Measurements from ENCODE around the gene SORCS3.

SORCS3 gene

DNA sequence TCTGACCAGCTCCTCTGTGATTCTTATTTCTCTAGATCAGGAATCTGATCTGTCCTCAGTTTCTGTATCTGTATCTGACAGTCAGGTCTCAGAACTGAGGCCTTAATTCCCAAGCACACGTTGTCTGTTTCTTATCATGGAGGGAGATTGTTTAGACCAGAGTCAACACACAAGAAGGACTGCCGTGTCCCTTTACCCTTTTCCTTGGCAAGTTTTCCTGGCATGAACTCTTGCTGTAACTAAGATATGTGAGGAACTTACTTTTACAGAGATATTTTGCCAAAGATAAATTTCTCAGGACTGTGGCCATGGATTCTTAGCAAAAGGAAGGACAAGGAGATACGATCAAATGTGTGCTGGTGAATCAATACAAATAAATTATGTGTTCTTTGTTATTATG, 181.0 kb downstream of the SORCS3 start:
- DNase-seq (ENCODE audit: insufficient read length, low spot score) (no peak), FAIRE-seq (no peak)

DNA sequence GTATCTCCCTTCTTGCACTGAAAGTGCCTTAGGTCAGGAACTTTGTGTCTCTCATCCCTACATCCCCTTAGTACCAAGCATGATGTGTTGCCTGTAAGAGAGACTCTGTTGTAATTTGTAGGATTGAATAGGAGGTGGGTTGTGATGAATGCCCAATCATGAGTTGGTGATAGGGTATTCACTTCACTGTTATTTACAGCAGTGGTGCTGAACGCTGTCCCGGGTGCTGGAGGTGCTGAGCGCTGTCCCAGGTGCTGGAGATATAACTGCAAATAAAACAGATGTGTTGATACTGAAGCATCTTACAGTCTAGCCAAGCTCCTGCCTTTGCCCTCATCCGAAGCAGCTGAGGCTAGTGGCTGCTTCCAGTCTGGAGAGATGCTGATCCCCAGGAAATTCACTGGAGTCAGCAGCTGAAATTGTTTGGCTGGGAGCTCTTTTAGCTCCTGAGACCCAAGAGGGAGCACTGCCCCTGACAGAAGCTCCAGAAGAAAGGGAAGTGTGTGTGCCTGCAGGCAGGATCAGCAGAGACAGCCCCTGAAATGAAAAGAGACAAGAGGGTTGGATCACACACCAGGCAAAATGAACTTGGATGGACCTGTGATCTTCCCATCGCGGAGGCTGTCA, 183.4 kb downstream of the SORCS3 start:
- DNase-seq (ENCODE audit: insufficient read length, low spot score) (peak; percentile 6), FAIRE-seq (no peak)

DNA sequence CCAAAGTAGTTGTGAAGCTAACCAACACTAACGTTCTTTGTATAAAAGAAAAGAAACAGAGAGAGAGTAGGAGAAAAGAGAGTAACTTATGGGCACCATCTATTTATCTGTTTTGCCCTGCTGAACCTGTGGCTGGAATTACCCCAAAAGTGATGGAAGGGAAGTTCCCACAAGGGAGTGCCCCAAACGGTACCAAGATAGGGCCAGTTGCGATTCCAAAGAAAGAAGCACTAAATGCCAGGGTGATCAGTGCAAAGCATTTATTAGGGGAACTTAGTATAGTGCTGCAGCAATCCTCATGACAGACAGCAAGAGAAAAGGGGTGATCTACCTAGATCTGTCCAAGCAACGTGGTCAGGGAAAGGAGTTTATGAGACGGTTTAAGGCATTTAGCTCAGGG, 190.2 kb downstream of the SORCS3 start:
- FAIRE-seq: no peak
- DNase-seq (ENCODE audit: insufficient read length, low spot score): no peak

DNA sequence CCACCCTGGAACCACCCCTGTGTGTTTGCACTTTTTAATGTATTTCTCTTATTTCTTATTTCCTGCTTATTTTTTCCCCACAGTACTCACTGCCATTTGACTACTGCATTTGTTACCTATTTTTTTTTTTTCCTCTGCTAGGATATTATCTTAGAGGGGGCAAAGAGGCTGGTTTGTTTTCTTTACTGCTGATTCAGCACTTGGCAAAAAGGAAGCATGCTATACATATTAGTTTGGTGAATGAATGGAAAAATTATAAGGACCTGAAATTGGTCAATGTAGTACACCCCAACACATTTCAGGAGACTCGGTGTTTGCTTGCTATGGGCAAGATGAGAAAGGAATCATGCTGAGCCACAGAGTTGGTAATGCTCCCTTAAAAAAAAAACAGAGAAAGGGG, 193.5 kb downstream of the SORCS3 start:
- FAIRE-seq: no peak
- no peak for DNase-seq (ENCODE audit: insufficient read length, low spot score)

DNA sequence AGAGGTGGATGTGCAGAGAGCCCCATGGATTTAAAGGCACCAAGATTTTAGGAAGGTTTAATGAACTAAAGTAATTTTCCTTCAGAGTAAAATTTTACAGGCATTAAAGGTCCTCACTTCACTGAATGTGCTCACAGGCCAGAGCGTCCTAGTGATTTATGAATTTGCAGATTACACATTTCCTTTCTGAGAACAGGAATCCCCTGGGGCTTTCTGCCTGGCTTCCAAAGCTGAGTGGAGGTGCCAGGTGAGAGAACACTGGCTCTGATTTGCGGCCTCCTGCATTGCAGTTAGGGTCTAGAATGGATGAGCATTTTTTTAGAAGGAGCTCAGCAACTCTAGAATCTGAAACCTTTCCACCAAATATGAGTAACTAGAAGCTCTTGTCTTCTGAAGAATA, 194.3 kb downstream of the SORCS3 start:
- no peak for FAIRE-seq
- DNase-seq (ENCODE audit: insufficient read length, low spot score): no peak

DNA sequence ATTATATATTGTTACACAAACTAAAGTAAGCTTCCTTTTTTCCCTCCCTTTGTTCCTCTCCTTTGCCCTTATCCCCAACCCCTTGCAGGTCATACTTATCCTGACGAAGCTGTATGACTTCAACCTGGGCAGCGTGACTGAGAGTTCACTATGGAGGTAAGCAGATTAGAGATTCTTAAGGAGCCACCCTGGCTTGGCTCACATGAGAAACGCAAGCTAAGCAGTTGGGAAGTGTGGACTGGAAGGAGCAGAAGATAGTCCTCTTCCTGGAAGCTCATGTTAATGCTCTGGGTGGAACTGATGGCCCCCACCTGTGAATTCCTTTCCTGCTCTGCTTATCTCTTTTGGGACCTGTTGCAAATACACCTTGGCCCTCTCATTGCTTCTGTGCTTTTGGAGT, 201.6 kb downstream of the SORCS3 start:
- FAIRE-seq (no peak), DNase-seq (ENCODE audit: insufficient read length, low spot score) (no peak)

DNA sequence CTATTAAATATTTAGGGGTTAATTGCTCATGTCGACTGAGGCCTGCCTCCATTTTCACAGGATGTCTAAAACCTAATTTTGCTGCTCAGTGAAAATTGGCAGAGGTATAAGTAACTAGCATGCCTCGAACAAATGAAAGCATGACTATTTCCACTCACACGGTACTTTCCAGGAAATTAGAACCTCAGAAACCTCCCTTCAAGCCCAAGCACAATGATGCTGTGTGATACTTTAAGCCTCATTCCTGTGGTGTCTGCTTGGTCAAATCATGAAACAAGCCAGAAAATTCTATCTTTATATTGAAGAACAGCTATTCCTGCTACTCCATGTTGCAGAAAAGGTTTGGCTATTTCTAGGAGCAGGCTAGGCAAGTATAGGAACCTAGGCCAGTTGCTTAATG, 203.0 kb downstream of the SORCS3 start:
- DNase-seq (ENCODE audit: insufficient read length, low spot score) (no peak), FAIRE-seq (no peak)

DNA sequence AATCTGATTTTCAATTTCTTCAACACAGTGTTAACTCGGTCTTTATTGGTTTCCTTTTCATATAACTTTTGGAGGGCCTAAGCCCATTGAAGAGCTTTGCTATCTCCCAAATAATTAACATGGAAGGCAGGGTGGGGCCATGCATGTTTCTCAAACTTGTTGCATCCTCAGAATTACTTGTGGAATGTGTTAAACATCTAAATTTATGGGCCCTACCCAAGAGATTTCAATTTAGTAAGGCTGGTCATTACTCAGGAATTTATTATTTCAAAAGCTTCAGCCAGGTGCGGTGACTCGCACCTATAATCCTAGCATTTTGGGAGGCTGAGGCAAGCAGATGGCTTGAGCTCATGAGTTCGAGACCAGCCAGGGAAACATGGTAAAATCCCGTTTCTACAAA, 208.9 kb downstream of the SORCS3 start:
- DNase-seq (ENCODE audit: insufficient read length, low spot score): no peak
- no peak for FAIRE-seq

DNA sequence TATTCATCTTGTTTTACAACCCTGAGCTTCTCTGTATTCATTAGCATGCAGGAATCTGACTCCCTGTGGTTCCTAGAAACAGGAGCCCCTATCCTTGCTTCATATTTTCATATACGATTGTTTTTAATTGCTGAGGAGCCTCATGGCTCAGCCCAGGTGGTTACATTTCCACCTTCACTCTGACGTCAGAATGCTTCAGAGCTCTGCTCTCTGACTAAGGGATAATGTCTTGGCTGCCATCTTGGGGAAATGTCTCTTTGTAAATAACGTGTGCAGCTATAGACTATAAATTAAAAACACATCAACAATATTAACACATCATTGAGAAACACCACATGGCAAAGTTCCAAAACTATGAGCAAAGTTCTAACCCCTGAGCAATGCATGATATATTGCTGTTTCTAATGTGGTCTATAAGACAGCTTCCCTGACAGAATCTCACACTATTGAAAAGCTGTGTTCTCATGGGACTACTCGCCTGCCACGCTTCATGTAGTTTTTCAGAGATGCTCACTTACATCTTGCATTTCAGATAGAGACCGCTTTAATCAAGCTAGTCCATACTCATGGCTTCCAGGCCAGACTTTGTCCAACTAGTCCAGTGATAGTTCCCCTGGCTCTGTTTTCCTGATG, 227.0 kb downstream of the SORCS3 start:
- FAIRE-seq: no peak

DNA sequence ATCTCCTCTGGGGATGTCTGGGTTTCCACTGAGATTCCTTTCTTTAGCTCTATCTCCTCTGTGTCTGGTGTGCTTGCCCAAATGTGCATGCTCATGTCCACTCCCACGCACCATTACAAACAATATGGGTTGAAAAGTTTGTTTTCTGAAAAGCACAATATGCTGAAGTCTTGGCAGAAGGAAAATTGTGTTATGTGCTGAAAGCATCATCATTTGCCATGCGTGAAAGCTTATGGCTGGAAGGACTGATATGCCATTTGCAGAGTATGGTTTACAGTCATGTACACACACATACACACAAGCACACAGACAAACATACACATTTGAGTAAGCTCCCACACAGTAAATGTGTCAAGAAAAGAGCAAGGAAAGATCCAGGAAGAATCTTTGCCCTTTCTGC, 231.6 kb downstream of the SORCS3 start:
- DNase-seq (ENCODE audit: insufficient read length, low spot score) (no peak), FAIRE-seq (no peak)

More for the DNA sequence above, 227.0 kb downstream of the SORCS3 start:
- DNase-seq (ENCODE audit: insufficient read length, low spot score): no peak

DNA sequence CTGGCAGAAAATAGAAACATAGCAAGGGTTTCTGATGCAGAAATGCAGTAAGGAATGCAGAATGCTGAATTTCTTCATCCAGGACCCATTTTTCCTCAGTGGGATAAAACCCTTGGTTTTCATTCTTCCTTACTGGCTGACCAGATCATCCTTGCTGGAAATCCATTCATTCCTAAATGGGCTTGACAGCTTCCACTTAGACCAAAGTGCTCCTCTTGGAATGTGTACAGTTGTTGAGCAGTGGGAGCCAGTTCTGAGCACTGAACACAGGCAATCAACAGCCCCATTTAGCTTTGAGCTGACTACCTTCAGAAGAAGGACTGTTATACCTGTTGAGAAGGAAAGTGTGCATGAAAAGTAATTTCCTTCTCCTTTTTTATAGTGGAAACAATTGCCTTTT, 232.1 kb downstream of the SORCS3 start:
- DNase-seq (ENCODE audit: insufficient read length, low spot score) (no peak), FAIRE-seq (no peak)

DNA sequence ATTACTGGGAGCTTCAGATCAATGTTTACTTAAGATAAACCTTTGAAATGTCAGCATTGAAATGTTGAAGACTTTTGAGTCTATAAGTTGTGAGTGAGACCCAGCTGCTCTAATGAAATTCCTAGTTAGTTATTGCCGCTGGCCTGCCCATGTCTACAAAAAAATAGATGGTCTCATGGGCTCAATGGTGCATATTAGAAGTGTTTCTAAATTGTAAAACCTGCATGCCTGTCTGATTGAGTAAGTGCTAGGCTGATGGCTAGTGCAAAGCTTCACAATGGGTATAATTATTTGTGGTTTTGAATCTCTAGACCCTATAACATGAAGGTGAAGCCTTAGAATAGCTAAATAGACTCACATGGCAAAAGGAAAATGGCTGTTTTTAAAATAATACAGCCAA, 234.5 kb downstream of the SORCS3 start:
- DNase-seq (ENCODE audit: insufficient read length, low spot score) (no peak), FAIRE-seq (no peak)

DNA sequence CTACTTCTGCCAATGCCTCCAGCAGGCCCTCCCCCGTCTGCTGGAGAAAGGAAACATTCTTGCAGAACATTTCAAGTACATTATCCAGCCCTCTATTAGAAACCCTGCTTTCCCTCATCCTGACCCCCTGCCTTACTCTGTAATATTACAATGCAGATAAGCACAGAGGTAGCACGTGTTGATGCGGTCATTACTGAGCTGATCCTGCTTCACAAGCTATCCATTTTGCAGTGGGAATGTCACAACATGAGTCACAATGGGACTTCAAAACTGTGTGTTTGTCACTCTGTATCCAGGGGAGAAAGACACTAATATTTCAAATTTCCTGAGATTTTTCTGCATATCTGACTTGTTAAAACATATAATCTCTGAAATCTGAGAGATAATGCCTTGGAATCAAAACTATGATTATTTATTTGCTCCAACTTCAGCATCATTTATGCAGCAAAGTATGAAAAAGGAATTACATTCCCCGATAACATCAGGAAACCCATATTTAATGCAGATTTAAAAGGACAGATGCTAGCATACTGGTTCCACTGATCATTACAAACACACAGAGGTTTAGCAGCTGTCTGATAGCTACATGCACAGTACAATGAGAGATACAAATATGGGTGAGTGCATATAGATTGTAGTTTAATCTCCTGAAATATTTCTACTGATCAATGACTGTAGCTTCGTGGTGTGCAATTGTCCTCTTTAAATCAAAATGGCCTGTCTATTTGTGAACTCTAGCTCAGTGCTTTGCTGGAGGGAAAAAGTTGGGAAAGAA, 239.7 kb downstream of the SORCS3 start:
- FAIRE-seq (no peak), DNase-seq (ENCODE audit: insufficient read length, low spot score) (no peak)

DNA sequence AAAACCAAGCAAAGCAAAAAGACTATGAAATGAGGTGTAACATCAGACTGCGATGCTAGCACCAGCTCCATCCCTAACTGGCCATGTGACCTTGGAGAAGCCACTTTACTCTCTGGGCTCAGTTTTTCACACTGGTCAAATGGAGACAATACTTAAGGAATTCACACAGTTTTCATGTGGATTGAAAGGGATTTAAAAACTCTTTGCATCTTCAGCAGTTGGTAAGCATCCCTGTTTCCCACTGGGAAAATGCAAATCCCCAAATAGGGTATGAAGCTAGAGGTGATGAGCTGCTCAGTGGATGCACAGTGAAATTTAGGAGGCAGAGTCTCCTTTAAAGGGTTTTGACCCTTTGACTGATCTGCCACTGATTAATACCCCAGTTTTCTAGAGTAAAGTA, 240.7 kb downstream of the SORCS3 start:
- FAIRE-seq (no peak), DNase-seq (ENCODE audit: insufficient read length, low spot score) (no peak)

DNA sequence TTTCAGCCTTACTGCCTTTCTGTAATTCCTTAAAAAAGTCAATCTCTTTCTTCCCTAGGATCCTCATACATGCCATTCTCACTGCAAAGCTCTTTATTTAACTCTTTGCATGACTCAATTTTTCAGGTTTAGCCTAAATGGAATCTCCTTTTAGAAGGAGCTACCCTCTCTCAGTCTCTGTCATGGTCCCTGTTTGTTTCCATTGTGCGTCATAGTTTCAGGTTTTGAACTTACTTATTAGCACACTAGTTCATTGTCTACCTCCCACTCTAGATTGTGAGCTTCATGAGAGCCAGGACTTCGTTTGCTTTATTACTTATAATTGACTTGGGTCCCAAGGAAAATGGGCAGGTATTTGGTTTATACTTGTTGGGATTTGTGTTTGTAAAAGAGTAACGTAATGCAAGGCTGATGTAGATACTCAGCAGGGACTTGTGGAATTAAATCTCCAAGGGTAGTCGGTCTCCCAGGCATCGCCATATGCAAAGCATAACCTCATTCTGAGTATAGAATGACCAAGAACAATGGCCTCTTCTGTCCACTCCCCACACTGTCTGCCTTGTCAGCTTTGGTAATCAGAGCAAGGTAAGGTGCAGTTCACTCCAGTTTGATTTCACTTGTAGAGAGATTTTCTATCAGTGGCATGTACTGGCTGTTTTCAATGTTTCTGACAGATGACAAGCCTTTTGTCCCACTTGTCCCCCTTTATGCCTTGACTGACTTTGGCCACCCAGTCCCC, 252.0 kb downstream of the SORCS3 start:
- no peak for DNase-seq (ENCODE audit: insufficient read length, low spot score)
- no peak for FAIRE-seq

DNA sequence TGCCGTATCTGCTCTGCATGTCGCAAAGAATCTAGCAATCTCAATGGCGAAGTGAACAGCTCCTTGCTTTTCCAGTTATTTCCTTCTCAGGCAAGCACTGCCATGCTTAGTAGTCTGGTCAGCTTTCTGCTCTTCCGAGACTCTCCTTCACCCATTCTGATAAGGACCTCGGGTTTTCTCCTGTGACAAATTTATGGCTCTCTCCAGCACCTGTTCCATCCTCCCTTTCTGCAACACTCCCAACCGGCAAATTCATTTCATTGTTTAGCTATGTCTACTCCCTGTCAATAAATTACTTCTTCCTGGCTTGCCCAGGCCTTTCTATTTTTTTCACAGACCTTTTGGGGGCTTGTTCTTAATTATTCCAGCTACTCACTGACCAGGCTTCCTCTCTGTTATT, 252.6 kb downstream of the SORCS3 start:
- DNase-seq (ENCODE audit: insufficient read length, low spot score) (no peak), FAIRE-seq (no peak)

DNA sequence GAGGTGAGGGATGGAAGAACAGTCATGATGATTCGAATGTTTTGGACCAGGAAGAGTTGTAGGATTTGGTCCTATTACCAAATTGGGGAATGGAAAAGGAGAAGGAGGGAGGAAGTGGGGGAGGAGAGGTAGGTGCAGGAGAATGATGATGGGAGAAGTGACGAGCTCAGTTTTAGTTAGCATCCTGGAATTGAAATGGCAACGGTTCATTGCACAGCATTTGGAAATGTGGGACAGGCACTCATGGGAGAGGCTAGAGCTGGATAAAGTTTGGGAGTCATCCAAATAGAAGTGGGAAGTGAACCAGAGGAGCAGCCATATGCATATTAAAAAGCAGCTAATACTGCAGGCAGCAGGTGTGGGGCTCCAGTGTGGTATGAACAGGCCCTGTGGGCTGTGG, 253.6 kb downstream of the SORCS3 start:
- DNase-seq (ENCODE audit: insufficient read length, low spot score) (no peak), FAIRE-seq (no peak)

DNA sequence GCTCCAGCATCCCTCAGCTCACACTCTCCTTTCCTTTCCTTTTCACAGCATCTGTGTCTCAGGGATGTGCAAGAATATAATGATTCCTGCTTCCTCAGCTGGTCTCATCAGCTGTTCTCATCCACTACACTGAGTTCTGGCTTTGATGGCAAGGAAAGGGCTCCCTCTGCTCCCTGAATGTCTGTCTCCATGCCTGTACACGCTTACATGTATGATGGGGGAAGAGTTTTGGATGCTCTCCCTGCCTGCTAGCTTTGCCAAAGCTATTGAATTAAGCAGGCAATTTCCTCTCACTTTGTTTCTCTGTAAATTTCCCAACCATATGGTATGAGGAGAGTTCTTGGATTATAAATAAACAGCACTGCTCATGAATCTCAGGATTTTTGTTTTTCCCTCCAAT, 254.5 kb downstream of the SORCS3 start:
- FAIRE-seq (no peak), DNase-seq (ENCODE audit: insufficient read length, low spot score) (no peak)

DNA sequence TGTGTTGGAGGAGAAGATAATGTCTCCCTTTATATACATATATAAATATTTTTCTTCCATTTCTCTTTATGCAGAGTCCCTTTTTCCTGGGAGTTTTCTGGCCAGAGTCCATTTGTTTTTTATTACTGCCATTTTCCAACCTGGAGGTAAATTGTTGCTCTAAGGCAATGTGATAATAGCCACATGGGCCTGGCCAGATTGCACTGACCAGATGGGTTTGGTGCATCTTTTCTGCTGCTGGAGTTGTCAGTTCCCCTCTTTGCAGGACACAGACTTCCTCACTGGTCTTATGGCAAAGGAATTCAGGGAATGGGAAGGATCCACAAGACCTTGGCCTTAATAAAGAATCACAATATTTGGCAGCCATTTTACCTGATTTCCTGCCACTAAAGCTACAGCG, 254.9 kb downstream of the SORCS3 start:
- DNase-seq (ENCODE audit: insufficient read length, low spot score) (no peak), FAIRE-seq (no peak)

DNA sequence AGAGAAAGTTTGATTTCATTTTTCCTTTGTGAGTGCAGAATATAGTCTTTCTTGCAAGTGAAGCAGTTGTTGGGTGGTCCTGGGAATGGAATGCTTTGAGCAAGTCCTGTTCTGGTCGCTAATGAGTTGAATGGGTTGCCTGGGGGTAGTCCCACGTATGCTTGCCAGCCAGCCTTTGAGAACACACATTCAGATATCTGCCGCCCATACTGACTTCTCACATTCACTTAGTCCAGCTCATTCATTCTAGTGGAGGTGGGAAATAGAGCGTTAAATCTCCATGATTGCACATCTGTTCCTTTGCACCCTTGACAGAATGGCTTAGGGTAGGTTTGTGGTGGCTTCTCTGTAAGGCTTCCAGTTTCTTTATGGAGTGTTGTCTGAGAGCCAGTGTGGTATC, 256.6 kb downstream of the SORCS3 start:
- FAIRE-seq (no peak), DNase-seq (ENCODE audit: insufficient read length, low spot score) (no peak)

DNA sequence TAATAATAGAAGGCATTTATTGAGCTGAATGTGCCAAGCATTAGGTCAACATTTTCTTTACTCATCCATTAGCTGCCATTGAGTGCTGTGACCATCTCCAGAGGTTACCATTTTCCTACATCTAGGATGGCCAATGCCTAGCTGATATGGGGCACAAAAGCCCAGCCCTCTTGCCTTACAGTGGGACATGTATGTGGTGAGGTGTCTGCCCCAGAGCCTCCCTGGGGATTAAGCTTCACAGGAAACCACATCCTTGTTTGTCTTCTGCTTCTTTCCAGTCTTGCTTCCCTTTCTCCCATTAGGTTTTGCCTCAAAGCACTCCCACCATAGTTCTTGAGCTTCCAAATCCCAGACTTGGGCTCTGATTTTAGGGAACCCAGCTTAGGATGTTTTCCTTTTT, 258.7 kb downstream of the SORCS3 start:
- FAIRE-seq: no peak

DNA sequence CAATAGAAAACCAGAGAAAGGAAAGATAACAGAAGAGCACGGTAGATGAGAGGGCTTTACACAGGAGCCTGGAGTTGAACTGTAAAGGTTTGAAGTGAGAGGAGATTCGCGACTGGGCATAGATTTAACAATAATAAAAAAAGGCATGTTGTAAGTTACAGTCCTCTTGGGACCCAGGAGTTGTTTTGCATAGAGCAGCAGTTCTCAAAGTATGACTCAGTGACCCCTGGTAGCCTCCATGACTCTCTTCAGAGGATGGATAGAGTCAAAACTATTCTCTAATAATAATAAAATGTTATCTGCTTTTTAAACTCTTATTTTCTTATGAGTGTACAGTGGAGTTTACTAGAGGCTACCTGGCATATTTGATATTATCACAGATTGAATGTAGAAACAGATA, 262.3 kb downstream of the SORCS3 start:
- FAIRE-seq (no peak), DNase-seq (ENCODE audit: insufficient read length, low spot score) (no peak)

More for the DNA sequence above, 258.7 kb downstream of the SORCS3 start:
- DNase-seq (ENCODE audit: insufficient read length, low spot score): no peak
